ENCODE data around the gene CAPN12.

CAPN12 gene

GRCh38 chr19:38723990-38724854, 20.1 kb downstream of the CAPN12 start:
- DNase-seq (ENCODE audit: extremely low read depth, insufficient read length), result no peak
- H3K4me3 ChIP-seq (replicated peaks; ENCODE audit: low read depth, low read length), result no peak overlapping the region
- no peaks in the 10 kb centered on the region for H3K27me3 ChIP-seq (replicated peaks; ENCODE audit: control insufficient read depth, insufficient read depth, low read length)
- TF ChIP-seq, protein P1, sequence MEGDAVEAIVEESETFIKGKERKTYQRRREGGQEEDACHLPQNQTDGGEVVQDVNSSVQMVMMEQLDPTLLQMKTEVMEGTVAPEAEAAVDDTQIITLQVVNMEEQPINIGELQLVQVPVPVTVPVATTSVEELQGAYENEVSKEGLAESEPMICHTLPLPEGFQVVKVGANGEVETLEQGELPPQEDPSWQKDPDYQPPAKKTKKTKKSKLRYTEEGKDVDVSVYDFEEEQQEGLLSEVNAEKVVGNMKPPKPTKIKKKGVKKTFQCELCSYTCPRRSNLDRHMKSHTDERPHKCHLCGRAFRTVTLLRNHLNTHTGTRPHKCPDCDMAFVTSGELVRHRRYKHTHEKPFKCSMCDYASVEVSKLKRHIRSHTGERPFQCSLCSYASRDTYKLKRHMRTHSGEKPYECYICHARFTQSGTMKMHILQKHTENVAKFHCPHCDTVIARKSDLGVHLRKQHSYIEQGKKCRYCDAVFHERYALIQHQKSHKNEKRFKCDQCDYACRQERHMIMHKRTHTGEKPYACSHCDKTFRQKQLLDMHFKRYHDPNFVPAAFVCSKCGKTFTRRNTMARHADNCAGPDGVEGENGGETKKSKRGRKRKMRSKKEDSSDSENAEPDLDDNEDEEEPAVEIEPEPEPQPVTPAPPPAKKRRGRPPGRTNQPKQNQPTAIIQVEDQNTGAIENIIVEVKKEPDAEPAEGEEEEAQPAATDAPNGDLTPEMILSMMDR (IDR thresholded peaks at IDR 0.05; ENCODE audit: insufficient read depth, low read length, poor library complexity, severe bottlenecking), result no peak
- peaks cover 52% of the 10 kb centered on the region for H3K36me3 ChIP-seq (ENCODE audit: control insufficient read depth, insufficient read depth, low read length)

GRCh38 chr19:38723606-38723965, 20.7 kb downstream of the CAPN12 start:
- TF ChIP-seq, protein P1 (IDR thresholded peaks at IDR 0.05; ENCODE audit: insufficient read depth, low read length, poor library complexity, severe bottlenecking), result no peak
- H3K36me3 ChIP-seq (ENCODE audit: control insufficient read depth, insufficient read depth, low read length), result peaks cover 55% of the 10 kb centered on the region

DNA sequence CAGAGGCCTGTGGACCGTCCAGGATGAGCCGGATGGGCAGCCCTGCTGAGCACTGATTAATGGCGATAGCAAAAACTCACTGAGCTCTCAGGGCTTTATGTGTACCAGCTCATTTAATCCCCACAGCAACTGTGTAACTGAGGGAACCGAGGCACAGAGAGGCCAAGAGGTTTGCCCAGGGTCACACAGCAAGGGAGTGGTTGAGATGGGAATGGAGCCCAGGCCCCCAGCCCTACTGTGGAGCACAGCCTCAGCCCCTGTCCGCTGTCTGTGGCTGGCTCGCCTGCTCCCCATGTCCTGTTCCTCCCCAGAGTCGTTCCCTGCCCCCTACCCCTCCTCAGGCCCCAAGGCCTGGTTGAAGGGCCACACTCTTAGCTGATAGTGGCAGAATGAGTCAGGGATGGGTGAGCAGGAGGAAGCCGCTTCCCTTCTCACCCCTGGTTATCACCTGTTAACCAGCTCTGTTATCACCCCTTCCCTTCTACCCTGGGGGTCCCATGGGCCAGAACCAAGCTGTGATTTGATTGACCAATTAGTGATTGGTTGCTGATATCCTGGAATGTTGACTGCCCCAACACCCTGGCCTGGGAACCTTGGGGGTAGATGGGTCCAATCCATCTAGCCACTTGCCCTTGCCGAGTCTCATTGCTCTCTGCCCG, 21.2 kb downstream of the CAPN12 start:
- TF ChIP-seq, protein P1 (IDR thresholded peaks at IDR 0.05; ENCODE audit: insufficient read depth, low read length, poor library complexity, severe bottlenecking), result no peak
- Histone ChIP-seq H3K4me3 (replicated peaks; ENCODE audit: low read depth, low read length) (no peak overlapping the region), H3K27me3 (replicated peaks; ENCODE audit: control insufficient read depth, insufficient read depth, low read length) (no peaks in the 10 kb centered on the region), H3K36me3 (ENCODE audit: control insufficient read depth, insufficient read depth, low read length) (peaks cover 56% of the 10 kb centered on the region)
- DNase-seq (ENCODE audit: extremely low read depth, insufficient read length), result no peak

More at GRCh38 chr19:38723606-38723965, 20.7 kb downstream of the CAPN12 start:
- H3K4me3 ChIP-seq (replicated peaks; ENCODE audit: low read depth, low read length), result no peak overlapping the region
- no peak for DNase-seq (ENCODE audit: extremely low read depth, insufficient read length)
- no peaks in the 10 kb centered on the region for H3K27me3 ChIP-seq (replicated peaks; ENCODE audit: control insufficient read depth, insufficient read depth, low read length)

- TF ChIP-seq, protein P1 (IDR thresholded peaks at IDR 0.05; ENCODE audit: insufficient read depth, low read length, poor library complexity, severe bottlenecking), result no peak
- no peak for DNase-seq (ENCODE audit: extremely low read depth, insufficient read length)
- Histone ChIP-seq H3K27me3 (replicated peaks; ENCODE audit: control insufficient read depth, insufficient read depth, low read length) (no peaks in the 10 kb centered on the region), H3K36me3 (ENCODE audit: control insufficient read depth, insufficient read depth, low read length) (peaks cover 58% of the 10 kb centered on the region), H3K4me3 (replicated peaks; ENCODE audit: low read depth, low read length) (no peak overlapping the region)
Observed at GRCh38 chr19:38721979-38722773, 22.1 kb downstream of the CAPN12 start.

DNA sequence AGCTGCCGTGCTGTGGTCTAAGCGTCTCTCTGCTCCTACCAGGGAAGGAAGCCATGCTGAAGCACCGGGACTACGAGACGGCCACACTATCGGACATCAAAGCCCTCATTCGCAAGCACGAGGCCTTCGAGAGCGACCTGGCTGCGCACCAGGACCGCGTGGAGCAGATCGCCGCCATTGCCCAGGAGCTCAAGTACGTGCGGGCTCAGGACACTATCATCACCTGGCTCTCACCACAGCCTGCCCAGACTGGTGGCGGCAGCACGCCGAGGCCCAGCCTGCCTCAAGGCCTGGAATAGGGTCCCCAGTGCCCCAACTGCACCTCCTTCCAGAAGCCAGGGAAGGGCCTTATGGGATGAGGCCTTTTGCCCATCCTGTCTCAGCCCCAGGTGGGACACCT, 22.8 kb downstream of the CAPN12 start:
- no peak for DNase-seq (ENCODE audit: extremely low read depth, insufficient read length)
- TF ChIP-seq, protein P1 (IDR thresholded peaks at IDR 0.05; ENCODE audit: insufficient read depth, low read length, poor library complexity, severe bottlenecking), result no peak
- Histone ChIP-seq H3K4me3 (replicated peaks; ENCODE audit: low read depth, low read length) (no peak overlapping the region), H3K36me3 (ENCODE audit: control insufficient read depth, insufficient read depth, low read length) (peaks cover 57% of the 10 kb centered on the region), H3K27me3 (replicated peaks; ENCODE audit: control insufficient read depth, insufficient read depth, low read length) (no peaks in the 10 kb centered on the region)

Measured in GM06990 (cell line).